ENCODE data around the gene SLC25A42. TPM values are rescaled to one million over a fixed set of nuclear protein-coding genes. Genes with fewer than 3 reads are reported as not detected.

Gene SLC25A42
- polyA plus RNA-seq, 1 donor: 10.3 TPM

Other genes starting within 250 kb of the SLC25A42 start
- gene UPF1, start 232.0 kb upstream of the SLC25A42 start, polyA plus RNA-seq (ENCODE audit: insufficient read length): 44.7 TPM
- gene CERS1, start 167.8 kb upstream of the SLC25A42 start, polyA plus RNA-seq (ENCODE audit: insufficient read length): 49.3 TPM
- 84.2 TPM for gene COPE, start 144.6 kb upstream of the SLC25A42 start, polyA plus RNA-seq (ENCODE audit: insufficient read length)
- gene DDX49, start 144.3 kb upstream of the SLC25A42 start, polyA plus RNA-seq (ENCODE audit: insufficient read length): 40.2 TPM
- gene HOMER3, start 122.8 kb upstream of the SLC25A42 start, polyA plus RNA-seq (ENCODE audit: insufficient read length): 80.1 TPM
- 62.8 TPM for gene SUGP2, start 30.5 kb upstream of the SLC25A42 start, polyA plus RNA-seq (ENCODE audit: insufficient read length)
- gene ARMC6, start 30.4 kb upstream of the SLC25A42 start, polyA plus RNA-seq (ENCODE audit: insufficient read length): 29.7 TPM
- 21.8 TPM for gene TMEM161A, start 74.5 kb downstream of the SLC25A42 start, polyA plus RNA-seq (ENCODE audit: insufficient read length)
- 2.8 TPM for gene MEF2B, start 106.3 kb downstream of the SLC25A42 start, polyA plus RNA-seq (ENCODE audit: insufficient read length)
- gene BORCS8, start 128.2 kb downstream of the SLC25A42 start, polyA plus RNA-seq (ENCODE audit: insufficient read length): 13.2 TPM
- gene RFXANK, start 128.3 kb downstream of the SLC25A42 start, polyA plus RNA-seq (ENCODE audit: insufficient read length): 64.6 TPM
- gene NR2C2AP, start 139.4 kb downstream of the SLC25A42 start, polyA plus RNA-seq (ENCODE audit: insufficient read length): 9.2 TPM
- gene NCAN, start 148.0 kb downstream of the SLC25A42 start, polyA plus RNA-seq (ENCODE audit: insufficient read length): 0.06 TPM
- 1.7 TPM for gene TM6SF2, start 209.3 kb downstream of the SLC25A42 start, polyA plus RNA-seq (ENCODE audit: insufficient read length)

Data from hindlimb muscle (tissue), 1 donor.